Measurements from ENCODE around the gene KRT78.

The KRT78 gene

GRCh38 chr12:52813885-52814709 is 34.7 kb downstream of the KRT78 start, which contains the start of gene KRT4:
KRT4 (minus strand) TSS chr12:52814116; CDS start chr12:52814058, 58 bp downstream.
- Histone ChIP-seq H3K4me1 (ENCODE audit: insufficient read depth, low read length) (no peaks in the 10 kb centered on the region), H3K27ac (ENCODE audit: low read depth, low read length) (no peak within 1 kb of the TSS), H3K9me3 (ENCODE audit: insufficient read depth, low read depth, low read length) (no peaks in the 10 kb centered on the region), H3K36me3 (ENCODE audit: insufficient read depth, low read length) (no peaks in the 10 kb centered on the region), H3K9ac (ENCODE audit: low read depth, low read length) (no peak within 1 kb of the TSS), H3K27me3 (ENCODE audit: insufficient read depth, low read length) (no peaks in the 10 kb centered on the region), H3K4me3 (ENCODE audit: low read length) (no peak within 1 kb of the TSS)
- 93% methylated on average over 15 of the region's 15 CpGs for WGBS

- H3K9me3 ChIP-seq (ENCODE audit: insufficient read depth, low read depth, low read length), result no peaks in the 10 kb centered on the region
- H3K27ac ChIP-seq (ENCODE audit: low read depth, low read length), result no peak overlapping the region
- no peaks in the 10 kb centered on the region for H3K36me3 ChIP-seq (ENCODE audit: insufficient read depth, low read length)
- no peaks in the 10 kb centered on the region for H3K27me3 ChIP-seq (ENCODE audit: insufficient read depth, low read length)
- no peaks in the 10 kb centered on the region for H3K4me1 ChIP-seq (ENCODE audit: insufficient read depth, low read length)
- 95% methylated on average over 10 of the region's 10 CpGs for WGBS
- no peak overlapping the region for H3K9ac ChIP-seq (ENCODE audit: low read depth, low read length)
- no peak overlapping the region for H3K4me3 ChIP-seq (ENCODE audit: low read length)
These were observed 35.5 kb downstream of the KRT78 start for GRCh38 chr12:52813203-52813819.

- Histone ChIP-seq H3K27ac (ENCODE audit: low read depth, low read length) (no peak overlapping the region), H3K27me3 (ENCODE audit: insufficient read depth, low read length) (no peaks in the 10 kb centered on the region)
- WGBS, result 86% methylated on average over 3 of the region's 3 CpGs
These were observed 36.0 kb downstream of the KRT78 start for GRCh38 chr12:52812749-52813148.

GRCh38 chr12:52812073-52812400 is 36.8 kb downstream of the KRT78 start:
- Histone ChIP-seq H3K4me3 (ENCODE audit: low read length) (no peak overlapping the region), H3K27me3 (ENCODE audit: insufficient read depth, low read length) (no peaks in the 10 kb centered on the region), H3K36me3 (ENCODE audit: insufficient read depth, low read length) (no peaks in the 10 kb centered on the region), H3K9me3 (ENCODE audit: insufficient read depth, low read depth, low read length) (no peaks in the 10 kb centered on the region), H3K27ac (ENCODE audit: low read depth, low read length) (no peak overlapping the region), H3K4me1 (ENCODE audit: insufficient read depth, low read length) (no peaks in the 10 kb centered on the region), H3K9ac (ENCODE audit: low read depth, low read length) (no peak overlapping the region)
- 71% methylated on average over 4 of the region's 4 CpGs for WGBS

More at GRCh38 chr12:52812749-52813148, 36.0 kb downstream of the KRT78 start:
- no peaks in the 10 kb centered on the region for H3K4me1 ChIP-seq (ENCODE audit: insufficient read depth, low read length)
- no peaks in the 10 kb centered on the region for H3K9me3 ChIP-seq (ENCODE audit: insufficient read depth, low read depth, low read length)
- H3K36me3 ChIP-seq (ENCODE audit: insufficient read depth, low read length), result no peaks in the 10 kb centered on the region
- H3K4me3 ChIP-seq (ENCODE audit: low read length), result no peak overlapping the region
- no peak overlapping the region for H3K9ac ChIP-seq (ENCODE audit: low read depth, low read length)

- Histone ChIP-seq H3K27ac (ENCODE audit: low read depth, low read length) (no peak overlapping the region), H3K9me3 (ENCODE audit: insufficient read depth, low read depth, low read length) (no peaks in the 10 kb centered on the region), H3K4me1 (ENCODE audit: insufficient read depth, low read length) (no peaks in the 10 kb centered on the region), H3K4me3 (ENCODE audit: low read length) (no peak overlapping the region), H3K9ac (ENCODE audit: low read depth, low read length) (no peak overlapping the region), H3K36me3 (ENCODE audit: insufficient read depth, low read length) (no peaks in the 10 kb centered on the region), H3K27me3 (ENCODE audit: insufficient read depth, low read length) (no peaks in the 10 kb centered on the region)
- 90% methylated on average over 9 of the region's 9 CpGs for WGBS
These were observed 37.4 kb downstream of the KRT78 start for GRCh38 chr12:52811191-52812072.

GRCh38 chr12:52810554-52810953 is 38.2 kb downstream of the KRT78 start:
- 75% methylated on average over 5 of the region's 5 CpGs for WGBS
- H3K27me3 ChIP-seq (ENCODE audit: insufficient read depth, low read length), result no peaks in the 10 kb centered on the region

GRCh38 chr12:52809166-52809565 is 39.6 kb downstream of the KRT78 start:
- H3K4me3 ChIP-seq (ENCODE audit: low read length), result no peak overlapping the region
- WGBS, result 89% methylated on average over 7 of the region's 7 CpGs

More at GRCh38 chr12:52810554-52810953, 38.2 kb downstream of the KRT78 start:
- Histone ChIP-seq H3K9me3 (ENCODE audit: insufficient read depth, low read depth, low read length) (no peaks in the 10 kb centered on the region), H3K4me1 (ENCODE audit: insufficient read depth, low read length) (no peaks in the 10 kb centered on the region), H3K4me3 (ENCODE audit: low read length) (no peak overlapping the region), H3K9ac (ENCODE audit: low read depth, low read length) (no peak overlapping the region), H3K27ac (ENCODE audit: low read depth, low read length) (no peak overlapping the region), H3K36me3 (ENCODE audit: insufficient read depth, low read length) (no peaks in the 10 kb centered on the region)

GRCh38 chr12:52808573-52809160 is 40.1 kb downstream of the KRT78 start:
- no peaks in the 10 kb centered on the region for H3K9me3 ChIP-seq (ENCODE audit: insufficient read depth, low read depth, low read length)
- WGBS, result 92% methylated on average over 7 of the region's 8 CpGs
- no peak overlapping the region for H3K9ac ChIP-seq (ENCODE audit: low read depth, low read length)
- no peaks in the 10 kb centered on the region for H3K27me3 ChIP-seq (ENCODE audit: insufficient read depth, low read length)
- no peak overlapping the region for H3K4me3 ChIP-seq (ENCODE audit: low read length)
- no peak overlapping the region for H3K27ac ChIP-seq (ENCODE audit: low read depth, low read length)
- H3K36me3 ChIP-seq (ENCODE audit: insufficient read depth, low read length), result no peaks in the 10 kb centered on the region
- H3K4me1 ChIP-seq (ENCODE audit: insufficient read depth, low read length), result peaks cover 4% of the 10 kb centered on the region

More at GRCh38 chr12:52809166-52809565, 39.6 kb downstream of the KRT78 start:
- Histone ChIP-seq H3K27ac (ENCODE audit: low read depth, low read length) (no peak overlapping the region), H3K4me1 (ENCODE audit: insufficient read depth, low read length) (peaks cover 4% of the 10 kb centered on the region), H3K9ac (ENCODE audit: low read depth, low read length) (no peak overlapping the region), H3K36me3 (ENCODE audit: insufficient read depth, low read length) (no peaks in the 10 kb centered on the region), H3K27me3 (ENCODE audit: insufficient read depth, low read length) (no peaks in the 10 kb centered on the region), H3K9me3 (ENCODE audit: insufficient read depth, low read depth, low read length) (no peaks in the 10 kb centered on the region)

- Histone ChIP-seq H3K9me3 (ENCODE audit: insufficient read depth, low read depth, low read length) (no peaks in the 10 kb centered on the region), H3K27ac (ENCODE audit: low read depth, low read length) (no peak overlapping the region), H3K27me3 (ENCODE audit: insufficient read depth, low read length) (no peaks in the 10 kb centered on the region), H3K4me3 (ENCODE audit: low read length) (no peak overlapping the region), H3K36me3 (ENCODE audit: insufficient read depth, low read length) (no peaks in the 10 kb centered on the region), H3K4me1 (ENCODE audit: insufficient read depth, low read length) (peaks cover 4% of the 10 kb centered on the region), H3K9ac (ENCODE audit: low read depth, low read length) (no peak overlapping the region)
- 89% methylated on average over 16 of the region's 16 CpGs for WGBS
These were observed 41.0 kb downstream of the KRT78 start for GRCh38 chr12:52807544-52808470.

Measured in HUES64 (cell line).